ENCODE measurements around the gene CAMTA1. TPM values are rescaled to one million over a fixed set of nuclear protein-coding genes. Genes with fewer than 3 reads are reported as not detected.

CAMTA1 gene
- total and polyA plus RNA-seq, 2 experiments from 2014 or later, result 89.0 to 145 TPM

DNA sequence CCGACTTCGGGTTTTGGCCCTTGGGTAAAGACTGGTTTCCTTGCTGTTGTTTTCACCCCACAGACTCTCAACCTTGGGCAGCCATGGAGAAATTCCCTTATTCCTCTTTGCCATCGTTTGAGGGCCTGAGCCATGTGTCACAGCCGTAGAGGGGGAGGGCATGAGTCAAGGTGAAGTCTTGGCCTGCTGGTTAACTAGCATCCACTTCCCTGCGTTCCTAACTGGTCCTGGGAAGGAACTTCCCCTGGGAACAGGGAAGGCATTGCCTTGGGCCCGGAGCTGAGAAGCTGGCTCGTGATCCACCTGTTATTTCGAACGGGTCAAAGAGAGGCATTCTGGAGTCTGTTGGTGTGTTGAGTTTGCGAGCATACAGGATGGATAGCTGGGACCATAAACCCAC, 464.9 kb downstream of the CAMTA1 start:
- Histone ChIP-seq H3K4me3 (no peak overlapping the region), H3K4me1 (ENCODE audit: insufficient read depth) (no peaks in the 10 kb centered on the region), H4K20me1 (ENCODE audit: insufficient read depth, poor library complexity, severe bottlenecking) (no peaks in the 10 kb centered on the region), H2AFZ (no peak overlapping the region), H3K9me3 (ENCODE audit: low read depth) (no peaks in the 10 kb centered on the region), H3K36me3 (replicated peaks; ENCODE audit: insufficient read depth, low read depth) (no peaks in the 10 kb centered on the region), H3K9me2 (replicated peaks; ENCODE audit: insufficient read depth) (no peaks in the 10 kb centered on the region), H3K27me3 (no peaks in the 10 kb centered on the region), H3K27ac (no peak overlapping the region), H3K79me2 (no peaks in the 10 kb centered on the region), H3K4me2 (no peak overlapping the region)
- TF ChIP-seq EZH2phosphoT487 (IDR thresholded peaks at IDR 0.05; ENCODE audit: low read depth, severe bottlenecking, unreplicated experiment), result no peak
- TF ChIP-seq EZH2 (IDR thresholded peaks at IDR 0.05; ENCODE audit: borderline replicate concordance), result no peak
- TF ChIP-seq, protein P1, sequence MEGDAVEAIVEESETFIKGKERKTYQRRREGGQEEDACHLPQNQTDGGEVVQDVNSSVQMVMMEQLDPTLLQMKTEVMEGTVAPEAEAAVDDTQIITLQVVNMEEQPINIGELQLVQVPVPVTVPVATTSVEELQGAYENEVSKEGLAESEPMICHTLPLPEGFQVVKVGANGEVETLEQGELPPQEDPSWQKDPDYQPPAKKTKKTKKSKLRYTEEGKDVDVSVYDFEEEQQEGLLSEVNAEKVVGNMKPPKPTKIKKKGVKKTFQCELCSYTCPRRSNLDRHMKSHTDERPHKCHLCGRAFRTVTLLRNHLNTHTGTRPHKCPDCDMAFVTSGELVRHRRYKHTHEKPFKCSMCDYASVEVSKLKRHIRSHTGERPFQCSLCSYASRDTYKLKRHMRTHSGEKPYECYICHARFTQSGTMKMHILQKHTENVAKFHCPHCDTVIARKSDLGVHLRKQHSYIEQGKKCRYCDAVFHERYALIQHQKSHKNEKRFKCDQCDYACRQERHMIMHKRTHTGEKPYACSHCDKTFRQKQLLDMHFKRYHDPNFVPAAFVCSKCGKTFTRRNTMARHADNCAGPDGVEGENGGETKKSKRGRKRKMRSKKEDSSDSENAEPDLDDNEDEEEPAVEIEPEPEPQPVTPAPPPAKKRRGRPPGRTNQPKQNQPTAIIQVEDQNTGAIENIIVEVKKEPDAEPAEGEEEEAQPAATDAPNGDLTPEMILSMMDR (IDR thresholded peaks at IDR 0.05; ENCODE audit: poor library complexity), result no peak
- WGBS (ENCODE audit: low lambda C conversion rate, missing lambda C conversion rate), result 89% methylated on average over 10 of the region's 10 CpGs
- DNase-seq (ENCODE audit: low spot score), result no peak

DNA sequence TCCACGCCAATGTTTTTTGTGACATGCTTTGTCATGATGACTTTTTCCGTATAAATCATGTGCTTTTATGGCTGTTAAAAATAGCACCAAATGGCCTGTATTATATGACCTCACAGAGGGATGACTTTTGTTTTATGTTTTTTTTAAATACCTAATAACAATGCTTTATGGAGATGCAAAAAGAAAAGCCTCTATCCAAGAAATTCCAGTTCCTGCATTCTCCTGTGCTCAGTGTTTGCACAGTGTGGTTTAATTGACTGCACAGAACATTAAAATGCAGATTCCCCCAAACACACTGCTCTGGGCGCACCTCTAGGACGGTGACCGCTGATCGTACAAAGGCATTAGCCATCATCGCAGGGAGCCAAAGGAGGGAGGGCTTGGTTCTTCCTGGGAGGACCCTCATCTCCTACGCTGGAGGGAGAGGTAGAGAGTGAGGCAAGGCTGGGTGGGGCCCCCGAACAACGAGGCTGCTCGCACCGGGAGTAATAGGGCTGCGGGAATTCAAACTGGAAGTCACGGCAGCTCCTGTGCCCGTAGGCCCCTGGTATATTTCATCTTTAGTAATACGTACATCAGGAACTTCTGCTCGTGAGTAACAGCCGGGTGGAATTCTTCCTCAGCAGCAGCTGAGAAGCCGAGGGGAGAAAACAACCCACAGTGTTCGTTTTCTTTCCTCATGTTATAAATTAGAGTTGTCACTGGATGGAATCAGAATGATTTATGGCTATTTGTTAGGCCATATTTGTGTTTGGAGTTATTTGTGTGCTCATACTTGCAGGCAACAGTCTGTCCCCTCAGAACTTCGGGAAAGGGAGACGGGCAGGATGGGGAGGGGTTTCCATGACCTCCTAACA, 465.6 kb downstream of the CAMTA1 start:
- Histone ChIP-seq H4K20me1 (ENCODE audit: insufficient read depth, poor library complexity, severe bottlenecking) (no peaks in the 10 kb centered on the region), H3K4me1 (ENCODE audit: insufficient read depth) (no peaks in the 10 kb centered on the region), H3K27ac (no peak overlapping the region), H3K9me2 (replicated peaks; ENCODE audit: insufficient read depth) (no peaks in the 10 kb centered on the region), H3K4me3 (no peak overlapping the region), H3K4me2 (no peak overlapping the region), H3K27me3 (no peaks in the 10 kb centered on the region), H3K9me3 (ENCODE audit: low read depth) (no peaks in the 10 kb centered on the region), H2AFZ (no peak overlapping the region), H3K36me3 (replicated peaks; ENCODE audit: insufficient read depth, low read depth) (no peaks in the 10 kb centered on the region), H3K79me2 (no peaks in the 10 kb centered on the region)
- TF ChIP-seq EZH2 (IDR thresholded peaks at IDR 0.05; ENCODE audit: borderline replicate concordance), result no peak
- no peak for TF ChIP-seq EZH2phosphoT487 (IDR thresholded peaks at IDR 0.05; ENCODE audit: low read depth, severe bottlenecking, unreplicated experiment)
- TF ChIP-seq, protein P1 (IDR thresholded peaks at IDR 0.05; ENCODE audit: poor library complexity), result no peak
- no peak for DNase-seq (ENCODE audit: low spot score)
- WGBS (ENCODE audit: low lambda C conversion rate, missing lambda C conversion rate), result 87% methylated on average over 22 of the region's 22 CpGs

DNA sequence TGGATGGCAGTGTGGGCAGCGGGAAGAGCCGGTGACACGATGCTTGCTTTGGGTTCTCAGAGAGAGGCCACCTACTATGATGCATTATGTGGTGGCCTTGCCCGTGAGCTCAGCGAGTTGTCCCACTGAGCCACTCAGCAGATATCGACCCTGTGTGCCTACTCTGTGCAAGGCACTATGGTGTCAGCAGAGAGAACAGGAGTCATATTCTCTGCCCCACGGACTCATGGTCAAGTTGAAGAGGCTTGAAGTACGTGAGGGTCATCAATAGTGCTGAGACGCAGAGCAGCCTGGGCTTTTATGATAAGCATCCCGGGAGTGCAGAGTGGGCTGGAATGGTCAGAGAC, 466.2 kb downstream of the CAMTA1 start:
- no peaks in the 10 kb centered on the region for H3K36me3 ChIP-seq (replicated peaks; ENCODE audit: insufficient read depth, low read depth)
- H2AFZ ChIP-seq, result no peak overlapping the region
- no peaks in the 10 kb centered on the region for H3K79me2 ChIP-seq
- WGBS (ENCODE audit: low lambda C conversion rate, missing lambda C conversion rate), result 93% methylated on average over 10 of the region's 10 CpGs
- H3K27ac ChIP-seq, result no peak overlapping the region
- DNase-seq (ENCODE audit: low spot score), result no peak
- no peaks in the 10 kb centered on the region for H3K9me2 ChIP-seq (replicated peaks; ENCODE audit: insufficient read depth)
- no peak overlapping the region for H3K4me2 ChIP-seq
- H4K20me1 ChIP-seq (ENCODE audit: insufficient read depth, poor library complexity, severe bottlenecking), result no peaks in the 10 kb centered on the region
- no peaks in the 10 kb centered on the region for H3K9me3 ChIP-seq (ENCODE audit: low read depth)
- TF ChIP-seq EZH2 (IDR thresholded peaks at IDR 0.05; ENCODE audit: borderline replicate concordance) (no peak), EZH2phosphoT487 (IDR thresholded peaks at IDR 0.05; ENCODE audit: low read depth, severe bottlenecking, unreplicated experiment) (no peak)
- TF ChIP-seq, protein P1 (IDR thresholded peaks at IDR 0.05; ENCODE audit: poor library complexity), result no peak
- no peak overlapping the region for H3K4me3 ChIP-seq
- H3K4me1 ChIP-seq (ENCODE audit: insufficient read depth), result no peaks in the 10 kb centered on the region
- no peaks in the 10 kb centered on the region for H3K27me3 ChIP-seq

All from hepatocyte (in vitro differentiated cells).